ENCODE results near the gene GRB14. TPM values are rescaled to one million over a fixed set of nuclear protein-coding genes. Genes with fewer than 3 reads are reported as not detected.

Gene GRB14
- total RNA-seq, 1 experiment from 2014 or later, result 6.3 TPM

GRCh38 chr2:164661349-164661748 lies 40.1 kb upstream of the GRB14 start:
- intact Hi-C loops (cut with micrococcal nuclease), result no loop called here
- ChIA-PET POLR2A (no interaction called here), RAD21 (ENCODE audit: low non-redundant PET in 1 of 2, low total read pairs in 2 of 2, uncharacterized antibody in 2 of 2, unreplicated experiment in 2 of 2) (no interaction called here), CTCF (no interaction called here)
- Histone ChIP-seq H4K20me1 (ENCODE audit: insufficient read depth) (no peaks in the 10 kb centered on the region), H3K9ac (ENCODE audit: low read length) (no peak overlapping the region), H3K36me3 (ENCODE audit: control insufficient read depth in 1 of 2, insufficient read depth in 2 of 2, low read length in 2 of 2) (no peaks in the 10 kb centered on the region), H3K79me2 (ENCODE audit: insufficient read depth, low read length) (no peaks in the 10 kb centered on the region), H2AFZ (ENCODE audit: low read depth, low read length, poor library complexity, severe bottlenecking) (no peak overlapping the region), H3K9me3 (ENCODE audit: control insufficient read depth in 1 of 2, insufficient read depth in 1 of 2, low read depth in 1 of 2, low read length in 2 of 2) (no peaks in the 10 kb centered on the region), H3K4me3 (replicated peaks in 1 of 2; ENCODE audit: low read depth in 1 of 2, low read length in 2 of 2) (no peak overlapping the region), H3K27me3 (ENCODE audit: insufficient read depth, low read length) (no peaks in the 10 kb centered on the region), H3K4me1 (ENCODE audit: control insufficient read depth in 1 of 2, insufficient read depth in 2 of 2, low read length in 2 of 2) (no peaks in the 10 kb centered on the region), H3K27ac (ENCODE audit: low read depth, low read length) (no peak overlapping the region), H3K9me2 (ENCODE audit: insufficient read depth) (no peaks in the 10 kb centered on the region), H3K4me2 (ENCODE audit: low read length) (no peak overlapping the region)
- ATAC-seq, result no peak
- no peak for TF ChIP-seq CTCF (IDR thresholded peaks at IDR 0.05 in 2 of 3, conservative IDR thresholded peaks at IDR 0.05 in 1 of 3; ENCODE audit: borderline replicate concordance in 1 of 3, insufficient read depth in 1 of 3, low read depth in 2 of 3, low read length in 2 of 3)
- no peak for TF ChIP-seq JUND (IDR thresholded peaks at IDR 0.05)
- TF ChIP-seq YY1 (IDR thresholded peaks at IDR 0.05; ENCODE audit: extremely low read depth, insufficient replicate concordance, low read depth, low read length), result no peak
- no peak for TF ChIP-seq ZFX (IDR thresholded peaks at IDR 0.05)
- no peak for TF ChIP-seq EZH2phosphoT487 (IDR thresholded peaks at IDR 0.05; ENCODE audit: borderline replicate concordance)
- no peak for TF ChIP-seq CBX3 (IDR thresholded peaks at IDR 0.05; ENCODE audit: low read depth)
- no peak for TF ChIP-seq ZBTB33 (IDR thresholded peaks at IDR 0.05; ENCODE audit: extremely low read depth, insufficient replicate concordance, low read length)
- no peak for TF ChIP-seq CEBPB (IDR thresholded peaks at IDR 0.05; ENCODE audit: low read depth)
- no peak for DNase-seq (ENCODE audit: low read depth, low spot score)
- BruUV-seq (replicated peaks), result no TSS peak

Measured in HCT116 (cell line).